Measurements from ENCODE around the gene PPP2R1B.
"Not testable (repeated sequence)": the region's sequence is repeated elsewhere in the genome, so short reads cannot be mapped to it uniquely, and the experiment has no call there.

The PPP2R1B gene

GRCh38 chr11:111788464-111788863, 22.3 kb upstream of the PPP2R1B start:
- Mint-ChIP-seq H3K4me3 (no peak overlapping the region), H3K27me3 (ENCODE audit: low read depth) (no peaks in the 10 kb centered on the region), H3K4me1 (no peaks in the 10 kb centered on the region), H3K27ac (no peak overlapping the region), H3K36me3 (ENCODE audit: low read depth) (peaks cover 26% of the 10 kb centered on the region), H3K9me3 (no peaks in the 10 kb centered on the region)
- no peak for TF ChIP-seq CTCF (IDR thresholded peaks at IDR 0.05; ENCODE audit: unreplicated experiment in 3 of 3)

- no peak for TF ChIP-seq CTCF (IDR thresholded peaks at IDR 0.05; ENCODE audit: unreplicated experiment in 3 of 3)
Observed at GRCh38 chr11:111788051-111788450, 21.9 kb upstream of the PPP2R1B start.

GRCh38 chr11:111785886-111786412, 19.8 kb upstream of the PPP2R1B start:
- H3K27ac Mint-ChIP-seq, result peak overlapping the region in 1 of 3 experiments; percentile 28
- no peak for TF ChIP-seq CTCF (IDR thresholded peaks at IDR 0.05; ENCODE audit: unreplicated experiment in 3 of 3)
- H3K4me1 Mint-ChIP-seq, result no peaks in the 10 kb centered on the region
- H3K4me3 Mint-ChIP-seq, result no peak overlapping the region
- H3K9me3 Mint-ChIP-seq, result no peaks in the 10 kb centered on the region
- peaks cover 27% of the 10 kb centered on the region for H3K36me3 Mint-ChIP-seq (ENCODE audit: low read depth)
- no peaks in the 10 kb centered on the region for H3K27me3 Mint-ChIP-seq (ENCODE audit: low read depth)

More at GRCh38 chr11:111788051-111788450, 21.9 kb upstream of the PPP2R1B start:
- Mint-ChIP-seq H3K27ac (no peak overlapping the region), H3K27me3 (ENCODE audit: low read depth) (no peaks in the 10 kb centered on the region), H3K4me1 (no peaks in the 10 kb centered on the region), H3K9me3 (no peaks in the 10 kb centered on the region), H3K4me3 (no peak overlapping the region), H3K36me3 (ENCODE audit: low read depth) (peaks cover 27% of the 10 kb centered on the region)

- Mint-ChIP-seq H3K9me3 (no peaks in the 10 kb centered on the region), H3K4me1 (no peaks in the 10 kb centered on the region), H3K36me3 (ENCODE audit: low read depth) (peaks cover 27% of the 10 kb centered on the region), H3K27ac (no peak overlapping the region), H3K27me3 (ENCODE audit: low read depth) (no peaks in the 10 kb centered on the region), H3K4me3 (no peak overlapping the region)
- TF ChIP-seq CTCF (IDR thresholded peaks at IDR 0.05; ENCODE audit: unreplicated experiment in 3 of 3), result no peak
Observed at GRCh38 chr11:111785076-111785475, 18.9 kb upstream of the PPP2R1B start.

- not testable (repeated sequence) for H3K27ac Mint-ChIP-seq; H3K4me3 Mint-ChIP-seq; H3K27me3 Mint-ChIP-seq (ENCODE audit: low read depth); H3K4me1 Mint-ChIP-seq; H3K9me3 Mint-ChIP-seq
- H3K36me3 Mint-ChIP-seq (ENCODE audit: low read depth), result peaks cover 27% of the 10 kb centered on the region
Observed at GRCh38 chr11:111784311-111784710, 18.1 kb upstream of the PPP2R1B start.

GRCh38 chr11:111782109-111782741, 16.0 kb upstream of the PPP2R1B start:
- no peak overlapping the region for H3K4me3 Mint-ChIP-seq
- peaks cover 4% of the 10 kb centered on the region for H3K4me1 Mint-ChIP-seq
- H3K27ac Mint-ChIP-seq, result no peak overlapping the region
- no peak for TF ChIP-seq CTCF (IDR thresholded peaks at IDR 0.05; ENCODE audit: unreplicated experiment in 3 of 3)
- H3K9me3 Mint-ChIP-seq, result no peaks in the 10 kb centered on the region
- H3K36me3 Mint-ChIP-seq (ENCODE audit: low read depth), result peaks cover 27% of the 10 kb centered on the region
- H3K27me3 Mint-ChIP-seq (ENCODE audit: low read depth), result no peaks in the 10 kb centered on the region

Data from nephron (organoid).